GM19324 (cell line): ENCODE results near the gene UGT1A6.

ENCODE experiments used
- ATAC-seq: cut with Tn5 transposase; IDR thresholded peaks from one replicate; pipeline ENCODE4 v1.9.1; 2021; ENCODE audit warnings: mild to moderate bottlenecking, moderate library complexity; ENCODE audit not compliant: unreplicated experiment, low FRiP score

Gene UGT1A6

GRCh38 chr2:233817361-233817911 lies 124.7 kb downstream of the UGT1A6 start:
- ATAC-seq, result no peak

- ATAC-seq, result no peak
These were observed 125.4 kb downstream of the UGT1A6 start for GRCh38 chr2:233817995-233818638.

GRCh38 chr2:233818639-233819621 lies 126.2 kb downstream of the UGT1A6 start:
- no peak for ATAC-seq

- ATAC-seq, result no peak
These were observed 127.4 kb downstream of the UGT1A6 start for GRCh38 chr2:233819884-233820773.

GRCh38 chr2:233820774-233821105 lies 128.1 kb downstream of the UGT1A6 start:
- ATAC-seq, result no peak

GRCh38 chr2:233821196-233821595 lies 128.5 kb downstream of the UGT1A6 start:
- ATAC-seq, result no peak

- ATAC-seq, result no peak
These were observed 129.0 kb downstream of the UGT1A6 start for GRCh38 chr2:233821709-233822100.

GRCh38 chr2:233822101-233822771 lies 129.5 kb downstream of the UGT1A6 start:
- ATAC-seq, result no peak
